Measurements from ENCODE around the gene SHLD2.
"Not testable (repeated sequence)": the region's sequence is repeated elsewhere in the genome, so short reads cannot be mapped to it uniquely, and the experiment has no call there.

- TF ChIP-seq, protein P1, sequence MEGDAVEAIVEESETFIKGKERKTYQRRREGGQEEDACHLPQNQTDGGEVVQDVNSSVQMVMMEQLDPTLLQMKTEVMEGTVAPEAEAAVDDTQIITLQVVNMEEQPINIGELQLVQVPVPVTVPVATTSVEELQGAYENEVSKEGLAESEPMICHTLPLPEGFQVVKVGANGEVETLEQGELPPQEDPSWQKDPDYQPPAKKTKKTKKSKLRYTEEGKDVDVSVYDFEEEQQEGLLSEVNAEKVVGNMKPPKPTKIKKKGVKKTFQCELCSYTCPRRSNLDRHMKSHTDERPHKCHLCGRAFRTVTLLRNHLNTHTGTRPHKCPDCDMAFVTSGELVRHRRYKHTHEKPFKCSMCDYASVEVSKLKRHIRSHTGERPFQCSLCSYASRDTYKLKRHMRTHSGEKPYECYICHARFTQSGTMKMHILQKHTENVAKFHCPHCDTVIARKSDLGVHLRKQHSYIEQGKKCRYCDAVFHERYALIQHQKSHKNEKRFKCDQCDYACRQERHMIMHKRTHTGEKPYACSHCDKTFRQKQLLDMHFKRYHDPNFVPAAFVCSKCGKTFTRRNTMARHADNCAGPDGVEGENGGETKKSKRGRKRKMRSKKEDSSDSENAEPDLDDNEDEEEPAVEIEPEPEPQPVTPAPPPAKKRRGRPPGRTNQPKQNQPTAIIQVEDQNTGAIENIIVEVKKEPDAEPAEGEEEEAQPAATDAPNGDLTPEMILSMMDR (conservative IDR thresholded peaks at IDR 0.05; ENCODE audit: low read length), result not testable (repeated sequence)
- TF ChIP-seq EZH2phosphoT487 (IDR thresholded peaks at IDR 0.05; ENCODE audit: borderline replicate concordance), result not testable (repeated sequence)
Observed at GRCh38 chr10:87225148-87225547, 130.1 kb downstream of the SHLD2 start, which contains the start of gene NUTM2A.
